Panc1 (cell line): ENCODE measurements around the gene WFDC5. TPM values are rescaled to one million over a fixed set of nuclear protein-coding genes. Genes with fewer than 3 reads are reported as not detected.

Experiments
- ATAC-seq: fragments of 200-7000 bp; cut with Tn5 transposase; 2 replicates; pipeline ENCODE4 v1.9.1; 2020; ENCODE audit warnings: mild to moderate bottlenecking, moderate library complexity
- BruUV-seq: library from RNA; stranded (reverse); fragments of 400-500 nt; replicated peaks from 2 replicates; lab custom pipeline; 2021; lab: Mats Ljungman, UMichigan
- CTCF ChIA-PET: fragments of 300-600 bp; sonication (Branson Sonifier 250); formaldehyde crosslinking; loops from one replicate; lab custom pipeline; 2022; ENCODE audit warnings: antibody characterized with exemption; lab: Charles Lee
- POLR2A ChIA-PET: fragments of 300-600 bp; sonication (Branson Sonifier 250); formaldehyde crosslinking; loops from one replicate; lab custom pipeline; 2022; ENCODE audit warnings: antibody characterized with exemption; lab: Charles Lee
- DNase-seq: peaks from one replicate; pipeline ENCODE4 v3.0.0-alpha.2; 2010; ENCODE audit warnings: low read depth, low spot score
- H3K27ac ChIP-seq: 2 replicates; pipeline ENCODE4 v1.5.1; 2011; ENCODE audit warnings: mild to moderate bottlenecking, low read length, inconsistent platforms
- H3K27me3 ChIP-seq: fragments of 200-500 bp; sonication (Bioruptor generic); 2 replicates; pipeline ENCODE4 v1.6.0; 2014; ENCODE audit warnings: low read length, inconsistent platforms; ENCODE audit not compliant: control insufficient read depth, insufficient read depth
- H3K36me3 ChIP-seq: fragments of 200-500 bp; sonication (Bioruptor generic); 2 replicates; pipeline ENCODE4 v1.5.1; 2014; ENCODE audit warnings: inconsistent platforms, mild to moderate bottlenecking, low read length, moderate library complexity; ENCODE audit not compliant: control insufficient read depth, insufficient read depth
- H3K4me1 ChIP-seq: 2 replicates; pipeline ENCODE4 v1.5.1; 2011; ENCODE audit warnings: inconsistent platforms, mild to moderate bottlenecking, low read length, moderate library complexity; ENCODE audit not compliant: control insufficient read depth, insufficient read depth
- H3K4me3 ChIP-seq, 2 experiments: 2 replicates each; pipeline ENCODE4 v1.5.1; 2011 to 2012; ENCODE audit warnings: low read depth in 2 of 2, low read length in 2 of 2, mild to moderate bottlenecking in 2 of 2, inconsistent platforms in 1 of 2, moderate library complexity in 1 of 2
- H3K9me3 ChIP-seq: fragments of 200-500 bp; sonication (Bioruptor generic); 2 replicates; pipeline ENCODE4 v1.5.1; 2014; ENCODE audit warnings: low read depth, mild to moderate bottlenecking, inconsistent platforms, low read length, moderate library complexity; ENCODE audit not compliant: control insufficient read depth, insufficient read depth
- CTCF ChIP-seq: fragments of 450-650 bp; IDR thresholded peaks from 2 replicates; pipeline ENCODE4 v1.5.1; 2017; ENCODE audit warnings: mild to moderate bottlenecking
- POLR2AphosphoS5 ChIP-seq: IDR thresholded peaks from 2 replicates; pipeline ENCODE4 v1.6.1; 2012; ENCODE audit warnings: mild to moderate bottlenecking, low read depth, low read length, moderate library complexity
- SIN3A ChIP-seq: IDR thresholded peaks from 2 replicates; pipeline ENCODE4 v1.6.1; 2012; ENCODE audit warnings: low read depth, mild to moderate bottlenecking, low read length, moderate library complexity, borderline replicate concordance; ENCODE audit not compliant: insufficient read depth
- TCF7L2 ChIP-seq: IDR thresholded peaks from 2 replicates; pipeline ENCODE4 v1.6.1; 2011; ENCODE audit warnings: mild to moderate bottlenecking, low read depth, low read length, inconsistent platforms
- in situ Hi-C: cut with HindIII; loops from 2 replicates; pipeline ENCODE4 v1.10.0; 2016; ENCODE audit warnings: low sequenced_read_pairs, low pct_unique_long_range_greater_than_20kb
- intact Hi-C: fragments of 100-400 bp; cut with micrococcal nuclease; formaldehyde crosslinking; loops from one replicate; pipeline ENCODE4 v1.10.0; 2022; ENCODE audit not compliant: unreplicated experiment
- total RNA-seq: library from RNA; stranded (reverse); gene quantifications from one replicate; pipeline ENCODE4 v1.2.1, GENCODE V29; 2021; ENCODE audit not compliant: unreplicated experiment
- TF ChIP-seq, protein P1 (sequence below), 2 experiments: IDR thresholded peaks; 2 replicates each; pipeline ENCODE4 v1.6.1; 2011 to 2012; ENCODE audit warnings: low read depth in 2 of 2, control low read depth in 1 of 2, low read length in 1 of 2, mild to moderate bottlenecking in 1 of 2, moderate library complexity in 1 of 2; ENCODE audit not compliant: insufficient read depth in 1 of 2

The WFDC5 gene
- total RNA-seq, 1 experiment from 2014 or later = not detected

DNA sequence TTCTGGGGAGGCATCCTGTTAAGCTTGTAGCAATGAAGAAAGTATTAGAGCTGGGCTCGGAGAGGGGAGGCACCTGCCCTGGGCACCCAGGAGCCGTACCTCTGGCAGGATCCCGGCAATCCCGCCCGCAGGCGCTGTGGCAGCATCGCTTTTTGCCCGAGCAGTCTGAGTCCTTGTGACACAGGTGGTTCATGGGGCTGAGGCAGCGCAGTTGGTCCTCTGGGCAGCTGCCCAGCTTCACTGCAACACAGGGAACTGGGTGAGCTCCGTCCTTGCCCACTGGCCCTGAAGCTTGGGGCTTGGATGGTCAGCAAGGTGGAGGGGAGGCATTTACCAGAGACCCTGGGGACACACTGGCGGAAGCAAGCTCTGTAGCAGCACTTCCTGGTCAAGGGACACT, 4.7 kb downstream of the WFDC5 start:
- Histone ChIP-seq H3K4me1 (no peaks in the 10 kb centered on the region), H3K27ac (no peak overlapping the region), H3K27me3 (peaks cover 4% of the 10 kb centered on the region), H3K4me3 (no peak overlapping the region), H3K36me3 (no peaks in the 10 kb centered on the region), H3K9me3 (no peaks in the 10 kb centered on the region)
- TF ChIP-seq, protein P1, sequence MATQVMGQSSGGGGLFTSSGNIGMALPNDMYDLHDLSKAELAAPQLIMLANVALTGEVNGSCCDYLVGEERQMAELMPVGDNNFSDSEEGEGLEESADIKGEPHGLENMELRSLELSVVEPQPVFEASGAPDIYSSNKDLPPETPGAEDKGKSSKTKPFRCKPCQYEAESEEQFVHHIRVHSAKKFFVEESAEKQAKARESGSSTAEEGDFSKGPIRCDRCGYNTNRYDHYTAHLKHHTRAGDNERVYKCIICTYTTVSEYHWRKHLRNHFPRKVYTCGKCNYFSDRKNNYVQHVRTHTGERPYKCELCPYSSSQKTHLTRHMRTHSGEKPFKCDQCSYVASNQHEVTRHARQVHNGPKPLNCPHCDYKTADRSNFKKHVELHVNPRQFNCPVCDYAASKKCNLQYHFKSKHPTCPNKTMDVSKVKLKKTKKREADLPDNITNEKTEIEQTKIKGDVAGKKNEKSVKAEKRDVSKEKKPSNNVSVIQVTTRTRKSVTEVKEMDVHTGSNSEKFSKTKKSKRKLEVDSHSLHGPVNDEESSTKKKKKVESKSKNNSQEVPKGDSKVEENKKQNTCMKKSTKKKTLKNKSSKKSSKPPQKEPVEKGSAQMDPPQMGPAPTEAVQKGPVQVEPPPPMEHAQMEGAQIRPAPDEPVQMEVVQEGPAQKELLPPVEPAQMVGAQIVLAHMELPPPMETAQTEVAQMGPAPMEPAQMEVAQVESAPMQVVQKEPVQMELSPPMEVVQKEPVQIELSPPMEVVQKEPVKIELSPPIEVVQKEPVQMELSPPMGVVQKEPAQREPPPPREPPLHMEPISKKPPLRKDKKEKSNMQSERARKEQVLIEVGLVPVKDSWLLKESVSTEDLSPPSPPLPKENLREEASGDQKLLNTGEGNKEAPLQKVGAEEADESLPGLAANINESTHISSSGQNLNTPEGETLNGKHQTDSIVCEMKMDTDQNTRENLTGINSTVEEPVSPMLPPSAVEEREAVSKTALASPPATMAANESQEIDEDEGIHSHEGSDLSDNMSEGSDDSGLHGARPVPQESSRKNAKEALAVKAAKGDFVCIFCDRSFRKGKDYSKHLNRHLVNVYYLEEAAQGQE (IDR thresholded peaks at IDR 0.05; ENCODE audit: insufficient read depth in 1 of 2, low read depth in 2 of 2, low read length in 1 of 2) = no peak
- TF ChIP-seq CTCF (no peak), TCF7L2 (no peak), SIN3A (no peak), POLR2AphosphoS5 (no peak)
- intact Hi-C loops (no loop called here), in situ Hi-C loops (no loop called here)
- ChIA-PET CTCF (interaction anchor here (0.6 kb wide), 1 partner anchor 209 kb away, joined by 5 read pairs; no protein-coding TSS in a partner anchor), POLR2A (no interaction called here)
- no TSS peak for BruUV-seq
- ATAC-seq (no peak), DNase-seq (no peak)

- in situ Hi-C loops = no loop called here
- no TSS peak for BruUV-seq
Measured at GRCh38 chr20:45109634-45110033, 5.3 kb downstream of the WFDC5 start.

More at GRCh38 chr20:45109634-45110033, 5.3 kb downstream of the WFDC5 start:
- intact Hi-C loops = loop anchor here (10.0 kb wide), 1 partner anchor 185 kb away; no protein-coding TSS in a partner anchor
- no peak overlapping the region for H3K4me3 ChIP-seq
- ChIA-PET POLR2A (no interaction called here), CTCF (interaction anchor here (0.7 kb wide), 1 partner anchor 181 kb away, joined by 3 read pairs; no protein-coding TSS in a partner anchor)
- no peak overlapping the region for H3K27ac ChIP-seq
- H3K27me3 ChIP-seq = peaks cover 4% of the 10 kb centered on the region
- H3K9me3 ChIP-seq = no peaks in the 10 kb centered on the region
- no peaks in the 10 kb centered on the region; the same call in 1 of the 2 replicates for H3K4me1 ChIP-seq
- H3K36me3 ChIP-seq = no peaks in the 10 kb centered on the region
- ATAC-seq (no peak), DNase-seq (no peak)
- TF ChIP-seq, protein P1 (IDR thresholded peaks at IDR 0.05; ENCODE audit: insufficient read depth in 1 of 2, low read depth in 2 of 2, low read length in 1 of 2) = no peak
